AG09309 (cell line): ENCODE data around the gene TREH.
"Not testable (repeated sequence)": the region's sequence is repeated elsewhere in the genome, so short reads cannot be mapped to it uniquely, and the experiment has no call there.

Experiments used
- DNase-seq: peaks from one replicate; pipeline ENCODE4 v3.0.0-alpha.2; 2010; ENCODE audit warnings: low read depth
- H3K4me3 ChIP-seq: 2 replicates; pipeline ENCODE4 v1.5.1; 2011; ENCODE audit warnings: mild to moderate bottlenecking, low read depth, low read length, moderate library complexity; ENCODE audit not compliant: control insufficient read depth
- CTCF ChIP-seq: IDR thresholded peaks from 2 replicates; pipeline ENCODE4 v1.5.1; 2011; ENCODE audit warnings: mild to moderate bottlenecking, low read depth, low read length, inconsistent platforms; ENCODE audit not compliant: insufficient read depth, control insufficient read depth; ENCODE audit errors: missing control alignments

Gene TREH

GRCh38 chr11:118615976-118616371 lies 63.5 kb downstream of the TREH start:
- DNase-seq: no peak
- no peak for TF ChIP-seq CTCF
- H3K4me3 ChIP-seq: no peak overlapping the region

- no peak overlapping the region for H3K4me3 ChIP-seq
- no peak for DNase-seq
- TF ChIP-seq CTCF: no peak
Measured at GRCh38 chr11:118615282-118615975, 64.0 kb downstream of the TREH start.

- no peak for TF ChIP-seq CTCF
- H3K4me3 ChIP-seq: no peak overlapping the region
- DNase-seq: no peak
Measured at GRCh38 chr11:118614511-118614910, 64.9 kb downstream of the TREH start.

- no peak overlapping the region for H3K4me3 ChIP-seq
- TF ChIP-seq CTCF: no peak
- DNase-seq: no peak
Measured at GRCh38 chr11:118612378-118612777, 67.1 kb downstream of the TREH start.

GRCh38 chr11:118611433-118611795 lies 68.0 kb downstream of the TREH start:
- not testable (repeated sequence) for DNase-seq, H3K4me3 ChIP-seq

- H3K4me3 ChIP-seq: peak overlapping the region; percentile 80
- TF ChIP-seq CTCF: peak; percentile 84
- no peak for DNase-seq
Measured at GRCh38 chr11:118610773-118611432, 68.5 kb downstream of the TREH start.

- DNase-seq: no peak
- peak overlapping the region; percentile 80 for H3K4me3 ChIP-seq
- TF ChIP-seq CTCF: no peak
Measured at GRCh38 chr11:118610225-118610772, 69.2 kb downstream of the TREH start.
